HepG2 (cell line): ENCODE data around the gene TCAF1. TPM values are rescaled to one million over a fixed set of nuclear protein-coding genes. Genes with fewer than 3 reads are reported as not detected.
A peak's percentile ranks its signal among the peaks of the same experiment; 100 is the strongest.

Experiments
- ATAC-seq: fragments of 200-7000 bp; cut with Tn5 transposase; 3 replicates; pipeline ENCODE4 v1.9.1; 2020; ENCODE audit warnings: mild to moderate bottlenecking, moderate library complexity
- BruUV-seq: library from RNA; stranded (reverse); fragments of 400-500 nt; replicated peaks from 2 replicates; lab custom pipeline; 2021; lab: Mats Ljungman, UMichigan
- CTCF ChIA-PET: fragments of 300-600 bp; formaldehyde crosslinking; extraction: SDS; loops from one replicate; lab custom pipeline; 2021; ENCODE audit warnings: low total read pairs, inconsistent platforms, low intra/inter-chr PET ratio; lab: Yijun Ruan, JAX
- POLR2A ChIA-PET: fragments of 350-600 bp; sonication (Branson Sonifier 250); formaldehyde crosslinking; loops from one replicate; lab custom pipeline; 2020; ENCODE audit warnings: antibody characterized with exemption, inconsistent platforms; lab: Yijun Ruan, JAX
- DNase-seq: peaks from one replicate; pipeline ENCODE4 v3.0.0-alpha.2; 2015; ENCODE audit warnings: low spot score
- FAIRE-seq: peaks from 3 replicates; lab custom pipeline; 2011; peaks lifted over from hg19 to GRCh38; lab: Jason Lieb, UNC
- H2AFZ ChIP-seq: one replicate; pipeline ENCODE4 v1.6.1; 2011; ENCODE audit warnings: low read length, inconsistent platforms
- H3K27ac ChIP-seq: fragments of 300-600 bp; 3 replicates; pipeline ENCODE4 v1.8.0; 2011; ENCODE audit warnings: mixed run types, mild to moderate bottlenecking, mixed read lengths, low read length, inconsistent platforms; ENCODE audit not compliant: insufficient read depth; ENCODE audit errors: extremely low read length
- H3K27me3 ChIP-seq, 2 experiments: fragments of 200-600 bp in 1 of 2; 2 replicates in 1 of 2; 3 replicates in 1 of 2; pipeline versions ENCODE4 v1.6.0 to v1.8.0; 2011; ENCODE audit warnings: low read length in 2 of 2, mild to moderate bottlenecking in 2 of 2, moderate library complexity in 2 of 2, inconsistent platforms in 1 of 2; ENCODE audit not compliant: insufficient read depth in 2 of 2, control insufficient read depth in 1 of 2
- H3K36me3 ChIP-seq, 2 experiments: fragments of 200-600 bp in 1 of 2; replicated peaks in 1 of 2; 2 replicates in 1 of 2; 3 replicates in 1 of 2; pipeline versions ENCODE4 v1.5.1 to v1.8.0; 2011; ENCODE audit warnings: low read length in 2 of 2, inconsistent platforms in 1 of 2; ENCODE audit not compliant: insufficient read depth in 2 of 2, control insufficient read depth in 1 of 2
- H3K4me1 ChIP-seq: 2 replicates; pipeline ENCODE4 v1.5.1; 2012; ENCODE audit warnings: low read length, inconsistent platforms; ENCODE audit not compliant: insufficient read depth
- H3K4me2 ChIP-seq: 2 replicates; pipeline ENCODE4 v1.6.0; 2011; ENCODE audit warnings: low read depth, low read length, inconsistent platforms
- H3K4me3 ChIP-seq, 3 experiments: fragments of 200-600 bp in 1 of 3; sonication (generic), shearing (Covaris generic) in 1 of 3; replicated peaks in 1 of 3; 2 replicates each; pipeline ENCODE4 v1.5.1; 2011 to 2016; ENCODE audit warnings: low read length in 3 of 3, inconsistent platforms in 2 of 3, low read depth in 2 of 3, mild to moderate bottlenecking in 2 of 3, control low read depth in 1 of 3, mixed read lengths in 1 of 3; ENCODE audit not compliant: insufficient read depth in 1 of 3
- H3K79me2 ChIP-seq: one replicate; pipeline ENCODE4 v1.6.1; 2011; ENCODE audit warnings: low read length, inconsistent platforms; ENCODE audit not compliant: insufficient read depth
- H3K9ac ChIP-seq: 2 replicates; pipeline ENCODE4 v1.6.0; 2011; ENCODE audit warnings: mild to moderate bottlenecking, low read depth, low read length, inconsistent platforms; ENCODE audit not compliant: insufficient read depth
- H3K9me3 ChIP-seq: 2 replicates; pipeline ENCODE4 v1.5.1; 2012; ENCODE audit warnings: mild to moderate bottlenecking, low read length
- H4K20me1 ChIP-seq: 2 replicates; pipeline ENCODE4 v1.6.0; 2011; ENCODE audit warnings: inconsistent platforms, mild to moderate bottlenecking, low read length, moderate library complexity; ENCODE audit not compliant: insufficient read depth
- ARID3A ChIP-seq: IDR thresholded peaks from 2 replicates; pipeline ENCODE4 v1.6.1; 2012; ENCODE audit warnings: low read depth, low read length, improper control_type of control experiment
- ASH2L ChIP-seq: fragments of 300-600, 200-600 bp; sonication (generic); IDR thresholded peaks from 2 replicates; pipeline ENCODE4 v1.7.0; 2017; ENCODE audit warnings: low read depth, mild to moderate bottlenecking, moderate library complexity, mixed read lengths, low read length; ENCODE audit not compliant: insufficient read length
- CBX5 ChIP-seq: sonication (generic); formaldehyde crosslinking; IDR thresholded peaks from 2 replicates; pipeline ENCODE4 v1.4.0; 2020; ENCODE audit warnings: missing genetic modification reagents, borderline replicate concordance
- HNF1A ChIP-seq, 2 experiments: sonication (generic) in 1 of 2; formaldehyde crosslinking in 1 of 2; IDR thresholded peaks; 2 replicates each; pipeline versions ENCODE4 v1.4.0 to v1.6.1; 2016 to 2020; ENCODE audit warnings: borderline replicate concordance in 1 of 2, low read depth in 1 of 2, mild to moderate bottlenecking in 1 of 2, missing genetic modification reagents in 1 of 2
- PAXIP1 ChIP-seq: sonication (generic); formaldehyde crosslinking; conservative IDR thresholded peaks from 2 replicates; pipeline ENCODE4 v1.4.0; 2020; ENCODE audit warnings: mild to moderate bottlenecking, missing genetic modification reagents, moderate library complexity
- SAP130 ChIP-seq: IDR thresholded peaks from 2 replicates; pipeline ENCODE4 v1.6.1; 2016; ENCODE audit warnings: low read depth
- ZHX1 ChIP-seq: sonication (generic); formaldehyde crosslinking; IDR thresholded peaks from 2 replicates; pipeline ENCODE4 v1.8.1; 2022; ENCODE audit warnings: low read depth, mild to moderate bottlenecking, missing genetic modification reagents
- ZNF121 ChIP-seq: sonication (generic); formaldehyde crosslinking; IDR thresholded peaks from 2 replicates; pipeline ENCODE4 v1.5.0; 2020; ENCODE audit warnings: mild to moderate bottlenecking, missing genetic modification reagents
- ZNF652 ChIP-seq: IDR thresholded peaks from 2 replicates; pipeline ENCODE4 v1.6.1; 2016; ENCODE audit warnings: low read depth, borderline replicate concordance
- WGBS: methylation state at CpG from one replicate; pipeline ENCODE4 v1.1.6; 2017; ENCODE audit warnings: low lambda C conversion rate; 5-methylcytosine and 5-hydroxymethylcytosine counted together
- in situ Hi-C: cut with HindIII; loops from 2 replicates; pipeline ENCODE4 v1.10.0; 2017; ENCODE audit warnings: low pct_unique_long_range_greater_than_20kb; ENCODE audit not compliant: extremely low pct_ligation_motif_present
- intact Hi-C: fragments of 100-400 bp; cut with micrococcal nuclease; formaldehyde crosslinking; loops from one replicate; pipeline ENCODE4 v1.10.0; 2022; ENCODE audit not compliant: unreplicated experiment
- polyA plus RNA-seq, 8 experiments: library from polyadenylated mRNA; depleted of rRNA in 3 of 8; stranded (reverse) in 7 of 8; unstranded in 1 of 8; fragments of >200 nt; fragmentation: Illumina TruSeq in 4 of 8; extraction: Trizol in 4 of 8; gene quantifications; 2 replicates each; pipeline versions ENCODE4 v1.2.1 to v1.2.3, GENCODE V29; 2011 to 2016; ENCODE audit warnings: low read depth in 4 of 8, missing spikeins in 1 of 8, mixed read lengths in 1 of 8; ENCODE audit not compliant: insufficient read depth in 1 of 8
- total RNA-seq, 5 experiments: library from RNA; depleted of rRNA; stranded (reverse); fragments of >200 nt; fragmentation: Illumina TruSeq; extraction: Trizol; gene quantifications; 2 replicates each; pipeline ENCODE4 v1.2.3, GENCODE V29; 2016; ENCODE audit warnings: low read depth in 1 of 5

Gene TCAF1
- total and polyA plus RNA-seq, 2 of the 13 experiments (the other 11 are each of a cell fraction or from before 2014, with no cell fraction given), result 36.2 to 101 TPM

- in situ Hi-C loops, result loop anchor here (25.0 kb wide), 1 partner anchor 527 kb away; the partner anchor contains the start of gene ZYX
- no peak overlapping the region for H2AFZ ChIP-seq
- no peaks in the 10 kb centered on the region for H3K79me2 ChIP-seq
- peak; percentile 34 for DNase-seq
- peak overlapping the region in 1 of 3 experiments; percentile 7; a peak in 1 of 6 replicates for H3K4me3 ChIP-seq
- peaks cover 51% of the 10 kb centered on the region for H3K4me1 ChIP-seq
- CTCF ChIA-PET, result no interaction called here
- no peak overlapping the region for H3K9ac ChIP-seq
- FAIRE-seq, result peak; percentile 43
- intact Hi-C loops, result no loop called here
- H3K27me3 ChIP-seq, result no peaks in the 10 kb centered on the region
- H4K20me1 ChIP-seq, result no peaks in the 10 kb centered on the region
- no TSS peak for BruUV-seq
- H3K4me2 ChIP-seq, result peak overlapping the region; percentile 58
- ATAC-seq, result peak; percentile 79
- 31% methylated on average over 3 of the region's 3 CpGs for WGBS
- POLR2A ChIA-PET, result interaction anchor here (0.7 to 1.5 kb wide), 2 partner anchors 12 to 31 kb away, joined by 3 to 17 read pairs; partner anchors contain the start of gene TCAF1
- no peaks in the 10 kb centered on the region for H3K9me3 ChIP-seq
- peak overlapping the region; percentile 47 for H3K27ac ChIP-seq
- no peaks in the 10 kb centered on the region for H3K36me3 ChIP-seq
- peak; percentile 9; the same call in 1 of the 2 replicates for TF ChIP-seq SAP130
- 0 out of 2 replicates have a peak, but pooled peaks have one; percentile 14 for TF ChIP-seq ARID3A
- peak; percentile 16; the same call in 1 of the 2 replicates for TF ChIP-seq ZNF652
- peak; percentile 35; the same call in 1 of the 2 replicates for TF ChIP-seq ZNF121 (CRISPR knock-in tag)
- peak; percentile 70 for TF ChIP-seq HNF1A (IDR thresholded peaks at IDR 0.05; ENCODE audit: low read depth)
- TF ChIP-seq HNF1A (CRISPR knock-in tag; IDR thresholded peaks at IDR 0.05; ENCODE audit: borderline replicate concordance), result peak; percentile 65; the same call in 1 of the 2 replicates
- peak; percentile 62 for TF ChIP-seq PAXIP1
- no peak for TF ChIP-seq CBX5
- TF ChIP-seq ZHX1 (CRISPR knock-in tag), result no peak
- TF ChIP-seq ASH2L, result peak; percentile 36
These were observed 12.1 kb upstream of the TCAF1 start for GRCh38 chr7:143913945-143914615.
